NB4 (cell line): ENCODE results near the gene LRRC26.
A peak's percentile ranks its signal among the peaks of the same experiment; 100 is the strongest.

Experiments used
- CTCF ChIP-seq: IDR thresholded peaks from one replicate; pipeline ENCODE4 v1.5.1; 2012; ENCODE audit warnings: low read depth, low read length
- MYC ChIP-seq: IDR thresholded peaks from 2 replicates; pipeline ENCODE4 v1.6.1; 2011; ENCODE audit warnings: low read depth, low read length
- POLR2A ChIP-seq: IDR thresholded peaks from 2 replicates; pipeline ENCODE4 v1.6.1; 2011; ENCODE audit warnings: mild to moderate bottlenecking; ENCODE audit not compliant: insufficient read length; ENCODE audit errors: extremely low read depth

GRCh38 chr9:137128862-137129455 lies 40.9 kb downstream of the LRRC26 start:
- TF ChIP-seq CTCF = no peak
- no peak for TF ChIP-seq POLR2A
- peak; percentile 18; the same call in 1 of the 2 replicates for TF ChIP-seq MYC
